NCI-H774 (cell line): ENCODE results near the gene AMIGO1.
"Not testable (repeated sequence)": the region's sequence is repeated elsewhere in the genome, so short reads cannot be mapped to it uniquely, and the experiment has no call there.

Experiments used
- DNase-seq: peaks from one replicate; lab custom pipeline; 2025; lab: John Stamatoyannopoulos, UW

The AMIGO1 gene

DNA sequence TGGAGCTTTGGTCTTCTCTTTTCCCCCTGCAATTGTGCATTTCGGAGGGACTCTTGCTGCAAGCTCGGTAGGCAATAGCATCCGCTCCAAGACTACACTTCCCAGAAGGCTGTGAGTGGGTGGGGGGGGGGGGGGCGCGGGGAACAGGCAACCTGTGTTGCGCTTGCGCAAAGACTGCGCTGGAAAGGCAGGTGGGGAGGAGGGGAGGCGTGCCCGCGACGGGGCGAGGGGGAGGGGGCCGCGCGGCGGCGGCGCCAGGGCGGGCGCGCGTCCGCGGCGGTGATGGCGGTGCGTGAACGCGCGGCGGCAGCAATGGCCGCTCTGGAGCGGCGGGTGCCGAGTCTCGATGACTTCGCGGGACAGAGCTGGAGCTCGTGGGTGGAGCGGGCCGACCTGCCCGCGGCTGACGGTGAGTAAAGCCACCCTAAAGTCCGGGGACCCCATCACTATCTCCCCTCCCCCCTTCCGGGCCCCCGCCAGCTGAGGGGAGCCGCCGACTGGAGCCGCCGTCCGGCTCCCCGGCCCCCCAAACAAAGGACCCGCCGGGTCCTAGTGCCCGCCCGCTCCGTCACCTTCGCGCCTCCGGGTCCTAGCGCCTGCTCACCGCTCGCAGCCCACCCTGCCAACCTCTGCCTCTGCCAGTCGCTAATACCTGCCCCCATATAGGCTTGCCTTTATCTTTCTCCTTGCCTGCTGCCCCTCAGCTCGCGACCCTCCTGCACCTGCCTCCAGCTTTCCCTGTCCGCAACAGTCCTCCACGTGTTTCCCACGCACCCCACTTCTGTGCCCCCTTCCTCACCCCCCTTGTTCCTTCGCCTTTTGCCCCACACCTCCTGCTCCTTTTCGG lies 25.6 kb downstream of the AMIGO1 start, which contains the start of gene ATXN7L2:
TSS of gene ATXN7L2 (plus strand) at position 234 of the 847 bp plus-strand sequence. CDS start at position 283, 49 bp downstream.
- DNase-seq = peak; percentile 88

- DNase-seq = no peak
These were observed 26.5 kb downstream of the AMIGO1 start for GRCh38 chr1:109482791-109483671.

- no peak for DNase-seq
These were observed 27.3 kb downstream of the AMIGO1 start for GRCh38 chr1:109482242-109482641.

DNA sequence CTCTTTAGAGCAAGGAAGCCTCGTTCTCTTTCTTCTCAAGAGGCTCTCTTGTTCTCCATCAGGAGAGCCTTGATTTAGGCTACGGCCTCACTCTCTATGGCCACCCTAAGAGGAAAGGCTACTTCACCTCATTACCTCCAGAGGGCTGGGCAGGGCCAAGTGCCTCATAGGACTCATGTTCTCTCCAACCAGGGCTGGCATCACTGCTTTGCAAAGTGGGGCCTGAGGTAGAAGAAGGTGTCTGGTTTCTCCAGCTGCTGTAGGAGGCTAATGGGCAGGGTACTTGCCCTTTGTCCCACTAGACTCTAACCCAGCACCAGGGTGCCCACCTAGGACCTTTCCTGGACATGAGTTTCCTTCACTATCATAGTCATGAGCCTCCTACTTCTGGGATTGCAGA lies 27.9 kb downstream of the AMIGO1 start:
- DNase-seq = no peak

DNA sequence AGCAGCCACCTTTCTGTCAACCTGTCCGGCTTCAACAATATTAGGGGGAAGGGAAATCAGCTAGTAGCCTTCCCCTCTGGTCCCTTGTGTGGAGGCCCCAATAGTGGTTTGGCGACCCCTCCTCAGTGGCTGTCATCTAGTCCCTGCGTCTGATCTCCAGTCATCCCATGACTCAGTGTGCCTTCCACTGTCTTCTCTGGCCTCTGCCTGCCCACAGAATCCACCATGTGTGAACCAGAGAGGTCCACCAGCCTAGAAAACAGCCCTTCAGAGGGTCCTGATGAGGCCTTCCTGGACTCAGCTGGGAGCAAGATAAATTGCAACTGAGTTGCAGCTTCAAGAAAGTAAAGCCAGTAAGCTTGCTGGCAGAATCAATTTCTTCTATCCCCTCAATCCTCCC lies 29.6 kb downstream of the AMIGO1 start:
- DNase-seq = no peak

GRCh38 chr1:109479311-109479710 lies 30.2 kb downstream of the AMIGO1 start:
- DNase-seq = no peak

DNA sequence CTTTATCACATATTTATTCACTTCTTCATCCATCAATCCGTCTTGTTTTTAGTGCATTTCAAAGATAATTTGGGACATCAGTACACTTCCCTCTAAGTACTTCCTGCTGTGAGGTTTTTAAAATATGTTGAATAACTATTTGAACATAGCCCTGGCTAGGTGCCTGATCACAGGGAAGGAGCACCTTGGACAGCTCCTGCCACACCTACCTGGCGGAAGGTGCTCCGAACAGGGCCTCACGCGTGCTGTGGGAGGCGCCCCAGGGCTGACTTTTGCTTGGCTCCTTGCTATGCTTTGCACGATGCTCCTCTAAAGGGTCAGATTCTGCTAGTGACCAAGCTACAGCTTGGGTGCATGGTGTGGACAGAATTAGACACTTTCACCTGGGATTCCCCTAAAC lies 30.7 kb downstream of the AMIGO1 start:
- no peak for DNase-seq

- no peak for DNase-seq
These were observed 31.7 kb downstream of the AMIGO1 start for GRCh38 chr1:109477821-109478220.

DNA sequence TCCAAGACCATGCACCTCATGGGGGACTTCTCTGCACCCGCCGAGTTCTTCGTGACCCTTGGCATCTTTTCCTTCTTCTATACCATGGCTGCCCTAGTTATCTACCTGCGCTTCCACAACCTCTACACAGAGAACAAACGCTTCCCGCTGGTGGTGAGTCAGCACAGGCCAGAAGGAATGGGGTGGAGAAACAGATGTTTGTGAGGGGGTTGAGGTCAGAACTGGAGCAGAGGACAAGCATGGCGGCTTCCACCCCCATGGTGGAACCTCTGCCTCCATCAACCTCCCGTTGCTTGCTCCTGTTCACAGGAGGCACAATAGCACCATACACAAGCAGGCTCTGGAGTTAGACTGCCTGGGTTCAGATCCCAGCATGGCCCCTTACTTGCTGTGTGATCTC lies 32.7 kb downstream of the AMIGO1 start:
- DNase-seq = no peak

- no peak for DNase-seq
These were observed 34.3 kb downstream of the AMIGO1 start for GRCh38 chr1:109475261-109475660.

GRCh38 chr1:109474697-109475096 lies 34.8 kb downstream of the AMIGO1 start:
- DNase-seq = no peak

DNA sequence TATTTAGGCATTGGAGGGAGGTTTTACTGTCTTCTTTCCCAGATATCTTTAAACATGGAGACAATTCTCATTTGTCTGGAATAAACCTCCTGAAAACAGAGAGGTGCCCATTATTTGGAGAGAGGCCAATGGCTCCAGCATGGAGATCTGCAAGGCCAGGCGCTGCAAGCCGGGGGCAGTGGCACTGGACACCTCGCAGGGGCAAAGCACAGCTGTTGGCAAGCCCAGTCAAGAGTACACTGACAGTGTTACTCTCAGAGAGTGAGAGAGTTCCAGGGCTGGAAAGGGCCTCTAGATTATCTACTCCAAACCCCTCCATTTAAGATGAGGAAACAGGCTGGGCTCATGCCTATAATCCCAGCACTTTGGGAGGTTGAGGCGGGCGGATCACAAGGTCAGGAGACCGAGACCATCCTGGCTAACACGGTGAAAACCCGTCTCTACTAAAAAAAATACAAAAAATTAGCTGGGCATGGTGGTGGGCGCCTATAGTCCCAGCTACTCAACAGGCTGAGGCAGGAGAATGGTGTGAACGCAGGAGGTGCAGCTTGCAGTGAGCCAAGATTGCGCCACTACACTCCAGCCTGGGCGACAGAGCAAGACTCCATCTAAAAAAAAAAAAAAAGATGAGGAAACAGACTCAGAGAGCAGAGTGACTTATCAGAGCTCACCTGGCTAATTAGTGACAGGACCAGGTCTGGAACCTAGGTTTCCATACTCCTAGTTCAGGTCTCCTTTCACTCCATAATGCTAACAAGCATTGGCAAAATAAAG lies 36.1 kb downstream of the AMIGO1 start:
- not testable (repeated sequence) for DNase-seq

DNA sequence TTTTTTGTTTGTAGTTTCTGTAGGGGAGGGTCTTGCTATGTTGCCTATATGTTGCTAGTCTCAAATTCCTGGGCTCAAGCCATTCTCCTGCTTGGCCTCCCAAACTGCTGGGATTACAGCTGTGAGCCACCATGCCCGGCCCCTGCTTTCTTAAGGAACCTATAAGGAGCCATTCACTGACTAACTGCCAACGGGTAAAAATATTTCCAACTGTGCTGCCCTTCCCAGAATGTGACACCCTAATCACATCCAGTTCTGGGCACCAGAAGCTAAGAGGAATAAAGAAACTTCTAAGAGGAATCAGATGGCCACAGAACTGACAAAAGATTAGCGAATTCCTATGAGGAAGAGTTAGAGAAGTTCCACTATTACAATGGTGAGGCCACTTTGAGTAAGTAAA lies 36.7 kb downstream of the AMIGO1 start:
- no peak for DNase-seq

DNA sequence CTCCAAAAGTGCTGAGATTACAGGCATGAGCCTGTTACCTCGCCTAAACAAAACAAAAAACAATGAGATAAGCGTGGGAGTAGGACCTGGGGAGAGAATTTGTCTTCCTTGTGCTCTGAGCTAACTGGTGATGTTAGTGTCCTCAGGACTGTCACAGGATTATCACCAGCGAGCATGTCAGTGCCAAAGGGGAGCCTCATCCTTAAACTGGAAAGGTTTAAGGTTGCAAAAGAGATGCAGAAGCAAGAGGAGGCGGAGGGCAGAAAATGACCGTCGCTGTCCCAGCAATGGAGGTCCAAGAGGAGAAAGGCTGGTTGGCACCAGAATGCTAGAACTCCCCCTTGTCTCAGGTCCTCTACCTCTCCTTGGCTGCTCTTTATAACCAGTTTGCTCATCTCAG lies 39.3 kb downstream of the AMIGO1 start:
- DNase-seq = no peak

- DNase-seq = no peak
These were observed 40.6 kb downstream of the AMIGO1 start for GRCh38 chr1:109468903-109469302.

GRCh38 chr1:109468061-109468460 lies 41.5 kb downstream of the AMIGO1 start:
- DNase-seq = no peak

- DNase-seq = no peak
These were observed 42.2 kb downstream of the AMIGO1 start for GRCh38 chr1:109467301-109467777.

- no peak for DNase-seq
These were observed 42.9 kb downstream of the AMIGO1 start, which contains the start of gene SYPL2 for GRCh38 chr1:109466452-109467300. Gene SYPL2, plus strand, starts transcription at chr1:109466546. Its CDS starts 298 bp downstream, at chr1:109466844.

- no peak for DNase-seq
These were observed 43.4 kb downstream of the AMIGO1 start for GRCh38 chr1:109466125-109466451.

GRCh38 chr1:109457819-109458218 lies 51.7 kb downstream of the AMIGO1 start:
- DNase-seq = no peak

DNA sequence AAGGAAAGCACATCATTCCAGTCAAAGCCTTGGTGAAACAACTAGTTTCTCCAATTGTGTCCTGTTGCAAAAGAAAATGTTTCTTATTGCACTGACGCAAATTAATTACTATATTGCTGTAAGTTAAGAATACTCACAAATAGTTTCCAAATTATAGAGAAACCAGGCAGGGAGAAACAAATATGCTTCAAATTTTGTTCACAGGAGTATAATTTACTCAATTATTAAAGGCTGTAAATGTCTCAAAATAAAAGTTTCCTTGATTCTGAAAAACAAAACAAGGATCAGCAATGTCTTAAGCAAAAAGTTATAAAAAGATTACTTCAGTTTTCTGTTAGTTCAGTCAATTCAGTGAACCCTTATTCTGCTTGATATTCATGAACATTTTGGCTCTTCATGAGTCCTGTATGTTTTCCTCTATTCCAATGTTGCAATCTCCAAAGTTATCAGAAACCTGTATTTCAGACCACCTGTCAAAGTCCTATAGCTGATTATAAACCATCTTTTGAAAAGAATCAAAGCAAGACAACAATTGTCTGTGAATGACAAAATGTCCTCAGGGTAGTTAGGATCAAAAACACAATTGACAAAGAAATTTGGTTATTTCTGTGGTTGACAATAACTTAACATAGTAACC lies 54.9 kb downstream of the AMIGO1 start:
- DNase-seq = no peak
